ENCODE data around the gene BMP5. TPM values are rescaled to one million over a fixed set of nuclear protein-coding genes. Genes with fewer than 3 reads are reported as not detected.
A peak's percentile ranks its signal among the peaks of the same experiment; 100 is the strongest.
"Not testable (repeated sequence)": the region's sequence is repeated elsewhere in the genome, so short reads cannot be mapped to it uniquely, and the experiment has no call there.

BMP5 gene
- total RNA-seq (2014; rRNA removed; shearing (Covaris generic)) = 0.21 TPM in 1 of 2 replicates, not detected in the other
- polyA plus RNA-seq (2015; cell fraction: cytosol; rRNA removed) = not detected in 2 replicates
- polyA plus RNA-seq (2015; cell fraction: nucleus; rRNA removed) = not detected in 2 replicates

- DNase-seq (ENCODE audit: low read depth, low spot score) = peak; percentile 7
Measured at GRCh38 chr6:55875400-55875799, at the start of gene BMP5. Gene BMP5, minus strand, starts transcription at chr6:55875590. Its CDS starts 725 bp downstream, at chr6:55874865.

GRCh38 chr6:55922406-55922805, 47.0 kb upstream of the BMP5 start:
- DNase-seq (ENCODE audit: low read depth, low spot score) = no peak
- in situ Hi-C loops (cut with HindIII; ENCODE audit: low pct_unique_long_range_greater_than_20kb, low sequenced_read_pairs) = no loop called here

More at GRCh38 chr6:55875400-55875799, at the start of gene BMP5:
- in situ Hi-C loops (cut with HindIII; ENCODE audit: low pct_unique_long_range_greater_than_20kb, low sequenced_read_pairs) = no loop called here

- in situ Hi-C loops (cut with HindIII; ENCODE audit: low pct_unique_long_range_greater_than_20kb, low sequenced_read_pairs) = no loop called here
- no peak for DNase-seq (ENCODE audit: low read depth, low spot score)
Measured at GRCh38 chr6:55919716-55920308, 44.4 kb upstream of the BMP5 start.

- in situ Hi-C loops (cut with HindIII; ENCODE audit: low pct_unique_long_range_greater_than_20kb, low sequenced_read_pairs) = no loop called here
- DNase-seq (ENCODE audit: low read depth, low spot score) = no peak
Measured at GRCh38 chr6:55918639-55919038, 43.2 kb upstream of the BMP5 start.

- DNase-seq (ENCODE audit: low read depth, low spot score) = no peak
- in situ Hi-C loops (cut with HindIII; ENCODE audit: low pct_unique_long_range_greater_than_20kb, low sequenced_read_pairs) = no loop called here
Measured at GRCh38 chr6:55917751-55918415, 42.5 kb upstream of the BMP5 start.

- in situ Hi-C loops (cut with HindIII; ENCODE audit: low pct_unique_long_range_greater_than_20kb, low sequenced_read_pairs) = no loop called here
- DNase-seq (ENCODE audit: low read depth, low spot score) = peak; percentile 0
Measured at GRCh38 chr6:55916188-55916587, 40.8 kb upstream of the BMP5 start.

GRCh38 chr6:55913228-55914195, 38.1 kb upstream of the BMP5 start:
- in situ Hi-C loops (cut with HindIII; ENCODE audit: low pct_unique_long_range_greater_than_20kb, low sequenced_read_pairs) = no loop called here
- DNase-seq (ENCODE audit: low read depth, low spot score) = no peak

GRCh38 chr6:55910466-55910865, 35.1 kb upstream of the BMP5 start:
- DNase-seq (ENCODE audit: low read depth, low spot score); in situ Hi-C loops (cut with HindIII; ENCODE audit: low pct_unique_long_range_greater_than_20kb, low sequenced_read_pairs): not testable (repeated sequence)

GRCh38 chr6:55909911-55910310, 34.5 kb upstream of the BMP5 start:
- DNase-seq (ENCODE audit: low read depth, low spot score); in situ Hi-C loops (cut with HindIII; ENCODE audit: low pct_unique_long_range_greater_than_20kb, low sequenced_read_pairs): not testable (repeated sequence)

- in situ Hi-C loops (cut with HindIII; ENCODE audit: low pct_unique_long_range_greater_than_20kb, low sequenced_read_pairs) = no loop called here
- no peak for DNase-seq (ENCODE audit: low read depth, low spot score)
Measured at GRCh38 chr6:55902796-55903195, 27.4 kb upstream of the BMP5 start.

GRCh38 chr6:55901765-55902270, 26.4 kb upstream of the BMP5 start:
- in situ Hi-C loops (cut with HindIII; ENCODE audit: low pct_unique_long_range_greater_than_20kb, low sequenced_read_pairs) = no loop called here
- DNase-seq (ENCODE audit: low read depth, low spot score) = no peak

GRCh38 chr6:55898342-55898741, 23.0 kb upstream of the BMP5 start:
- DNase-seq (ENCODE audit: low read depth, low spot score) = no peak
- in situ Hi-C loops (cut with HindIII; ENCODE audit: low pct_unique_long_range_greater_than_20kb, low sequenced_read_pairs) = no loop called here

GRCh38 chr6:55897346-55897745, 22.0 kb upstream of the BMP5 start:
- DNase-seq (ENCODE audit: low read depth, low spot score) = no peak
- in situ Hi-C loops (cut with HindIII; ENCODE audit: low pct_unique_long_range_greater_than_20kb, low sequenced_read_pairs) = no loop called here

- DNase-seq (ENCODE audit: low read depth, low spot score) = no peak
Measured at GRCh38 chr6:55895972-55896730, 20.8 kb upstream of the BMP5 start.

GRCh38 chr6:55892749-55893357, 17.5 kb upstream of the BMP5 start:
- no peak for DNase-seq (ENCODE audit: low read depth, low spot score)
- in situ Hi-C loops (cut with HindIII; ENCODE audit: low pct_unique_long_range_greater_than_20kb, low sequenced_read_pairs) = no loop called here

More at GRCh38 chr6:55895972-55896730, 20.8 kb upstream of the BMP5 start:
- in situ Hi-C loops (cut with HindIII; ENCODE audit: low pct_unique_long_range_greater_than_20kb, low sequenced_read_pairs) = no loop called here

- DNase-seq (ENCODE audit: low read depth, low spot score) = no peak
- in situ Hi-C loops (cut with HindIII; ENCODE audit: low pct_unique_long_range_greater_than_20kb, low sequenced_read_pairs) = no loop called here
Measured at GRCh38 chr6:55888917-55889316, 13.5 kb upstream of the BMP5 start.

Measured in SK-MEL-5 (cell line).